GM21786 (cell line): ENCODE data around the gene TMEM131.

Experiments used
- ATAC-seq: cut with Tn5 transposase; IDR thresholded peaks from one replicate; pipeline ENCODE4 v1.9.1; 2021; ENCODE audit not compliant: unreplicated experiment

Gene TMEM131

GRCh38 chr2:97742381-97742847 is 253.3 kb downstream of the TMEM131 start:
- ATAC-seq = no peak

- no peak for ATAC-seq
Measured at GRCh38 chr2:97741686-97742085, 254.1 kb downstream of the TMEM131 start.

GRCh38 chr2:97741251-97741650 is 254.5 kb downstream of the TMEM131 start:
- ATAC-seq = no peak

- no peak for ATAC-seq
Measured at GRCh38 chr2:97740590-97741182, 255.1 kb downstream of the TMEM131 start.

GRCh38 chr2:97739893-97740245 is 255.9 kb downstream of the TMEM131 start:
- ATAC-seq = no peak

- no peak for ATAC-seq
Measured at GRCh38 chr2:97739020-97739892, 256.5 kb downstream of the TMEM131 start.

GRCh38 chr2:97738179-97739019 is 257.3 kb downstream of the TMEM131 start:
- no peak for ATAC-seq

GRCh38 chr2:97737421-97738178 is 258.1 kb downstream of the TMEM131 start:
- ATAC-seq = no peak

- ATAC-seq = no peak
Measured at GRCh38 chr2:97736608-97737330, 259.0 kb downstream of the TMEM131 start.

- no peak for ATAC-seq
Measured at GRCh38 chr2:97736185-97736584, 259.6 kb downstream of the TMEM131 start.

GRCh38 chr2:97735161-97735561 is 260.6 kb downstream of the TMEM131 start:
- ATAC-seq = no peak

GRCh38 chr2:97734061-97735051 is 261.4 kb downstream of the TMEM131 start:
- ATAC-seq = no peak

- no peak for ATAC-seq
Measured at GRCh38 chr2:97733341-97734035, 262.3 kb downstream of the TMEM131 start.

- no peak for ATAC-seq
Measured at GRCh38 chr2:97732436-97733340, 263.1 kb downstream of the TMEM131 start.

GRCh38 chr2:97731274-97732020 is 264.3 kb downstream of the TMEM131 start:
- no peak for ATAC-seq

GRCh38 chr2:97730245-97730644 is 265.5 kb downstream of the TMEM131 start:
- no peak for ATAC-seq
